ENCODE measurements around the gene ANKRD55. TPM values are rescaled to one million over a fixed set of nuclear protein-coding genes. Genes with fewer than 3 reads are reported as not detected.
"Not testable (repeated sequence)": the region's sequence is repeated elsewhere in the genome, so short reads cannot be mapped to it uniquely, and the experiment has no call there.

Gene ANKRD55
- total RNA-seq, 2 donors from 2014 or later: 3.7 to 6.4 TPM

GRCh38 chr5:56122360-56122985, 110.7 kb downstream of the ANKRD55 start:
- peak overlapping the region in 1 of 2 donors; percentile 42 for H3K27ac Mint-ChIP-seq
- not testable (repeated sequence) for H3K36me3 Mint-ChIP-seq; ATAC-seq; DNase-seq (ENCODE audit: low spot score in 2 of 2); H3K9me3 Mint-ChIP-seq

- no peaks in the 10 kb centered on the region for H3K9me3 Mint-ChIP-seq
- peaks cover 0 to 5% of the 10 kb centered on the region in 2 donors for H3K36me3 Mint-ChIP-seq
- ATAC-seq: no peak
- H3K27ac Mint-ChIP-seq: no peak overlapping the region
- no peak for DNase-seq (ENCODE audit: low spot score in 2 of 2)
These were observed 114.1 kb downstream of the ANKRD55 start for GRCh38 chr5:56119050-56119449.

GRCh38 chr5:56116599-56117141, 116.5 kb downstream of the ANKRD55 start:
- H3K9me3 Mint-ChIP-seq: no peaks in the 10 kb centered on the region
- H3K27ac Mint-ChIP-seq: no peak overlapping the region
- ATAC-seq (peak; percentile 46 to 64), DNase-seq (ENCODE audit: low spot score in 2 of 2) (no peak)
- H3K36me3 Mint-ChIP-seq: no peaks in the 10 kb centered on the region

- Mint-ChIP-seq H3K36me3 (no peaks in the 10 kb centered on the region), H3K9me3 (no peaks in the 10 kb centered on the region), H3K27ac (no peak overlapping the region)
- no peak for ATAC-seq
- no peak for DNase-seq (ENCODE audit: low spot score in 2 of 2)
These were observed 117.5 kb downstream of the ANKRD55 start for GRCh38 chr5:56115589-56115988.

- H3K27ac Mint-ChIP-seq: no peak overlapping the region
- H3K9me3 Mint-ChIP-seq: no peaks in the 10 kb centered on the region
- DNase-seq (ENCODE audit: low spot score in 2 of 2) (no peak), ATAC-seq (no peak)
- no peaks in the 10 kb centered on the region for H3K36me3 Mint-ChIP-seq
These were observed 120.5 kb downstream of the ANKRD55 start for GRCh38 chr5:56112526-56113121.

- H3K9me3 Mint-ChIP-seq: no peaks in the 10 kb centered on the region
- no peak for ATAC-seq
These were observed 121.7 kb downstream of the ANKRD55 start for GRCh38 chr5:56111404-56111781.

GRCh38 chr5:56110646-56111403, 122.3 kb downstream of the ANKRD55 start:
- Mint-ChIP-seq H3K27ac (no peak overlapping the region), H3K9me3 (no peaks in the 10 kb centered on the region), H3K36me3 (no peaks in the 10 kb centered on the region)
- ATAC-seq (no peak), DNase-seq (ENCODE audit: low spot score in 2 of 2) (no peak)

More at GRCh38 chr5:56111404-56111781, 121.7 kb downstream of the ANKRD55 start:
- no peak overlapping the region for H3K27ac Mint-ChIP-seq
- no peak for DNase-seq (ENCODE audit: low spot score in 2 of 2)
- no peaks in the 10 kb centered on the region for H3K36me3 Mint-ChIP-seq

GRCh38 chr5:56108246-56108645, 124.9 kb downstream of the ANKRD55 start:
- Mint-ChIP-seq H3K36me3 (no peaks in the 10 kb centered on the region), H3K9me3 (no peaks in the 10 kb centered on the region)

GRCh38 chr5:56106837-56107236, 126.3 kb downstream of the ANKRD55 start:
- ATAC-seq (peak; percentile 64 to 73), DNase-seq (ENCODE audit: low spot score in 2 of 2) (no peak)
- Mint-ChIP-seq H3K9me3 (no peaks in the 10 kb centered on the region), H3K27ac (peak overlapping the region; percentile 13 to 88), H3K36me3 (no peaks in the 10 kb centered on the region)

More at GRCh38 chr5:56108246-56108645, 124.9 kb downstream of the ANKRD55 start:
- DNase-seq (ENCODE audit: low spot score in 2 of 2): no peak
- peak overlapping the region; percentile 73 to 88 for H3K27ac Mint-ChIP-seq
- ATAC-seq: no peak

- H3K9me3 Mint-ChIP-seq: no peaks in the 10 kb centered on the region
- ATAC-seq: no peak
- H3K36me3 Mint-ChIP-seq: no peaks in the 10 kb centered on the region
- DNase-seq (ENCODE audit: low spot score in 2 of 2): no peak
- H3K27ac Mint-ChIP-seq: peak overlapping the region; percentile 67 to 88
These were observed 127.4 kb downstream of the ANKRD55 start for GRCh38 chr5:56105511-56106291.

- Mint-ChIP-seq H3K36me3 (peaks cover 0 to 3% of the 10 kb centered on the region in 2 donors), H3K9me3 (no peaks in the 10 kb centered on the region), H3K27ac (peak overlapping the region in 1 of 2 donors; percentile 73)
- ATAC-seq: no peak
- DNase-seq (ENCODE audit: low spot score in 2 of 2): no peak
These were observed 130.2 kb downstream of the ANKRD55 start for GRCh38 chr5:56102889-56103288.

GRCh38 chr5:56102207-56102606, 130.9 kb downstream of the ANKRD55 start:
- not testable (repeated sequence) for H3K36me3 Mint-ChIP-seq; H3K9me3 Mint-ChIP-seq; DNase-seq (ENCODE audit: low spot score in 2 of 2); ATAC-seq
- H3K27ac Mint-ChIP-seq: peak overlapping the region in 1 of 2 donors; percentile 73

- DNase-seq (ENCODE audit: low spot score in 2 of 2) (no peak), ATAC-seq (peak in 1 of 2 donors; percentile 5)
- Mint-ChIP-seq H3K9me3 (peaks cover 0 to 5% of the 10 kb centered on the region in 2 donors), H3K36me3 (peaks cover 0 to 18% of the 10 kb centered on the region in 2 donors), H3K27ac (peak overlapping the region in 1 of 2 donors; percentile 86)
These were observed 131.9 kb downstream of the ANKRD55 start for GRCh38 chr5:56101180-56101579.

GRCh38 chr5:56100439-56101176, 132.5 kb downstream of the ANKRD55 start:
- peak; percentile 26 to 54 for ATAC-seq
- no peak for DNase-seq (ENCODE audit: low spot score in 2 of 2)
- Mint-ChIP-seq H3K36me3 (peaks cover 0 to 18% of the 10 kb centered on the region in 2 donors), H3K27ac (peak overlapping the region; percentile 69 to 86), H3K9me3 (peaks cover 0 to 5% of the 10 kb centered on the region in 2 donors)

GRCh38 chr5:56099346-56099745, 133.8 kb downstream of the ANKRD55 start:
- Mint-ChIP-seq H3K9me3 (peaks cover 0 to 5% of the 10 kb centered on the region in 2 donors), H3K36me3 (peaks cover 0 to 18% of the 10 kb centered on the region in 2 donors), H3K27ac (no peak overlapping the region)
- no peak for DNase-seq (ENCODE audit: low spot score in 2 of 2)
- no peak for ATAC-seq

GRCh38 chr5:56097055-56097454, 136.1 kb downstream of the ANKRD55 start:
- DNase-seq (ENCODE audit: low spot score in 2 of 2): no peak
- Mint-ChIP-seq H3K27ac (no peak overlapping the region), H3K9me3 (peaks cover 0 to 5% of the 10 kb centered on the region in 2 donors), H3K36me3 (peaks cover 0 to 18% of the 10 kb centered on the region in 2 donors)
- no peak for ATAC-seq

Data from activated naive CD4-positive, alpha-beta T cell treated with anti-CD3 and anti-CD28 coated beads, Interleukin-2, amount 50 U/mL, for 72 hours (primary cell).